HepG2 (cell line): Measurements from ENCODE around the gene AQP12A. TPM values are rescaled to one million over a fixed set of nuclear protein-coding genes. Genes with fewer than 3 reads are reported as not detected.
A peak's percentile ranks its signal among the peaks of the same experiment; 100 is the strongest.

ENCODE experiments used
- ATAC-seq: fragments of 200-7000 bp; cut with Tn5 transposase; 3 replicates; pipeline ENCODE4 v1.9.1; 2020; ENCODE audit warnings: mild to moderate bottlenecking, moderate library complexity
- BruUV-seq: library from RNA; stranded (reverse); fragments of 400-500 nt; replicated peaks from 2 replicates; lab custom pipeline; 2021; lab: Mats Ljungman, UMichigan
- CTCF ChIA-PET: fragments of 300-600 bp; formaldehyde crosslinking; extraction: SDS; loops from one replicate; lab custom pipeline; 2021; ENCODE audit warnings: low total read pairs, inconsistent platforms, low intra/inter-chr PET ratio; lab: Yijun Ruan, JAX
- POLR2A ChIA-PET: fragments of 350-600 bp; sonication (Branson Sonifier 250); formaldehyde crosslinking; loops from one replicate; lab custom pipeline; 2020; ENCODE audit warnings: antibody characterized with exemption, inconsistent platforms; lab: Yijun Ruan, JAX
- DNase-seq: peaks from one replicate; pipeline ENCODE4 v3.0.0-alpha.2; 2015; ENCODE audit warnings: low spot score
- FAIRE-seq: peaks from 3 replicates; lab custom pipeline; 2011; peaks lifted over from hg19 to GRCh38; lab: Jason Lieb, UNC
- H2AFZ ChIP-seq: one replicate; pipeline ENCODE4 v1.6.1; 2011; ENCODE audit warnings: low read length, inconsistent platforms
- H3K27ac ChIP-seq: fragments of 300-600 bp; 3 replicates; pipeline ENCODE4 v1.8.0; 2011; ENCODE audit warnings: mixed run types, mild to moderate bottlenecking, mixed read lengths, low read length, inconsistent platforms; ENCODE audit not compliant: insufficient read depth; ENCODE audit errors: extremely low read length
- H3K27me3 ChIP-seq, 2 experiments: fragments of 200-600 bp in 1 of 2; 2 replicates in 1 of 2; 3 replicates in 1 of 2; pipeline versions ENCODE4 v1.6.0 to v1.8.0; 2011; ENCODE audit warnings: low read length in 2 of 2, mild to moderate bottlenecking in 2 of 2, moderate library complexity in 2 of 2, inconsistent platforms in 1 of 2; ENCODE audit not compliant: insufficient read depth in 2 of 2, control insufficient read depth in 1 of 2
- H3K36me3 ChIP-seq, 2 experiments: fragments of 200-600 bp in 1 of 2; replicated peaks in 1 of 2; 2 replicates in 1 of 2; 3 replicates in 1 of 2; pipeline versions ENCODE4 v1.5.1 to v1.8.0; 2011; ENCODE audit warnings: low read length in 2 of 2, inconsistent platforms in 1 of 2; ENCODE audit not compliant: insufficient read depth in 2 of 2, control insufficient read depth in 1 of 2
- H3K4me1 ChIP-seq: 2 replicates; pipeline ENCODE4 v1.5.1; 2012; ENCODE audit warnings: low read length, inconsistent platforms; ENCODE audit not compliant: insufficient read depth
- H3K4me2 ChIP-seq: 2 replicates; pipeline ENCODE4 v1.6.0; 2011; ENCODE audit warnings: low read depth, low read length, inconsistent platforms
- H3K4me3 ChIP-seq, 3 experiments: fragments of 200-600 bp in 1 of 3; sonication (generic), shearing (Covaris generic) in 1 of 3; replicated peaks in 1 of 3; 2 replicates each; pipeline ENCODE4 v1.5.1; 2011 to 2016; ENCODE audit warnings: low read length in 3 of 3, inconsistent platforms in 2 of 3, low read depth in 2 of 3, mild to moderate bottlenecking in 2 of 3, control low read depth in 1 of 3, mixed read lengths in 1 of 3; ENCODE audit not compliant: insufficient read depth in 1 of 3
- H3K79me2 ChIP-seq: one replicate; pipeline ENCODE4 v1.6.1; 2011; ENCODE audit warnings: low read length, inconsistent platforms; ENCODE audit not compliant: insufficient read depth
- H3K9ac ChIP-seq: 2 replicates; pipeline ENCODE4 v1.6.0; 2011; ENCODE audit warnings: mild to moderate bottlenecking, low read depth, low read length, inconsistent platforms; ENCODE audit not compliant: insufficient read depth
- H3K9me3 ChIP-seq: 2 replicates; pipeline ENCODE4 v1.5.1; 2012; ENCODE audit warnings: mild to moderate bottlenecking, low read length
- H4K20me1 ChIP-seq: 2 replicates; pipeline ENCODE4 v1.6.0; 2011; ENCODE audit warnings: inconsistent platforms, mild to moderate bottlenecking, low read length, moderate library complexity; ENCODE audit not compliant: insufficient read depth
- EZH2 ChIP-seq: conservative IDR thresholded peaks from 2 replicates; pipeline ENCODE4 v1.6.1; 2012; ENCODE audit warnings: mild to moderate bottlenecking, low read depth, low read length, moderate library complexity
- HNRNPLL ChIP-seq: fragments of 200-400 bp; formaldehyde crosslinking; IDR thresholded peaks from 2 replicates; pipeline ENCODE4 v1.6.1; 2017; ENCODE audit warnings: mild to moderate bottlenecking, low read depth, low read length; ENCODE audit not compliant: poor library complexity, severe bottlenecking
- ZBTB4 ChIP-seq: sonication (generic); formaldehyde crosslinking; IDR thresholded peaks from 2 replicates; pipeline ENCODE4 v1.4.0; 2020; ENCODE audit warnings: missing genetic modification reagents, mild to moderate bottlenecking, borderline replicate concordance
- ZFP82 ChIP-seq: sonication (generic); formaldehyde crosslinking; IDR thresholded peaks from 2 replicates; pipeline ENCODE4 v1.5.1; 2020; ENCODE audit warnings: mild to moderate bottlenecking, missing genetic modification reagents, borderline replicate concordance
- whole genome bisulfite sequencing: methylation state at CpG from one replicate; pipeline ENCODE4 v1.1.6; 2017; ENCODE audit warnings: low lambda C conversion rate; 5-methylcytosine and 5-hydroxymethylcytosine counted together
- in situ Hi-C: cut with HindIII; loops from 2 replicates; pipeline ENCODE4 v1.10.0; 2017; ENCODE audit warnings: low pct_unique_long_range_greater_than_20kb; ENCODE audit not compliant: extremely low pct_ligation_motif_present
- intact Hi-C: fragments of 100-400 bp; cut with micrococcal nuclease; formaldehyde crosslinking; loops from one replicate; pipeline ENCODE4 v1.10.0; 2022; ENCODE audit not compliant: unreplicated experiment
- polyA plus RNA-seq, 8 experiments: library from polyadenylated mRNA; depleted of rRNA in 3 of 8; stranded (reverse) in 7 of 8; unstranded in 1 of 8; fragments of >200 nt; fragmentation: Illumina TruSeq in 4 of 8; extraction: Trizol in 4 of 8; gene quantifications; 2 replicates each; pipeline versions ENCODE4 v1.2.1 to v1.2.3, GENCODE V29; 2011 to 2016; ENCODE audit warnings: low read depth in 4 of 8, missing spikeins in 1 of 8, mixed read lengths in 1 of 8; ENCODE audit not compliant: insufficient read depth in 1 of 8
- total RNA-seq, 5 experiments: library from RNA; depleted of rRNA; stranded (reverse); fragments of >200 nt; fragmentation: Illumina TruSeq; extraction: Trizol; gene quantifications; 2 replicates each; pipeline ENCODE4 v1.2.3, GENCODE V29; 2016; ENCODE audit warnings: low read depth in 1 of 5

Gene AQP12A
- total and polyA plus RNA-seq, 2 of the 13 experiments (the other 11 are each of a cell fraction or from before 2014, with no cell fraction given), result not detected

GRCh38 chr2:240702640-240703011, 11.0 kb downstream of the AQP12A start:
- H3K9me3 ChIP-seq, result no peaks in the 10 kb centered on the region
- H3K27me3 ChIP-seq, result peaks cover 30 to 69% of the 10 kb centered on the region in 2 experiments
- no peak for TF ChIP-seq ZFP82 (CRISPR knock-in tag)
- TF ChIP-seq EZH2, result 0 out of 2 replicates have a peak, but pooled peaks have one; percentile 43
- no peak overlapping the region for H3K27ac ChIP-seq
- H3K4me3 ChIP-seq, result no peak overlapping the region
- H3K79me2 ChIP-seq, result no peaks in the 10 kb centered on the region
- H3K9ac ChIP-seq, result no peak overlapping the region
- under 1% methylated on average over 9 of the region's 9 CpGs for whole genome bisulfite sequencing
- FAIRE-seq (no peak), DNase-seq (no peak), ATAC-seq (no peak)
- ChIA-PET CTCF (no interaction called here), POLR2A (no interaction called here)
- no peaks in the 10 kb centered on the region for H3K4me1 ChIP-seq
- no peak overlapping the region for H3K4me2 ChIP-seq
- H4K20me1 ChIP-seq, result no peaks in the 10 kb centered on the region
- in situ Hi-C loops, result loop anchor here (10.0 kb wide), 1 partner anchor 178 kb away; no protein-coding TSS in a partner anchor
- H2AFZ ChIP-seq, result no peak overlapping the region
- H3K36me3 ChIP-seq, result no peaks in the 10 kb centered on the region
- intact Hi-C loops, result no loop called here
- BruUV-seq, result no TSS peak

GRCh38 chr2:240703417-240704341, 12.0 kb downstream of the AQP12A start:
- H3K36me3 ChIP-seq, result no peaks in the 10 kb centered on the region
- no peak for FAIRE-seq
- in situ Hi-C loops (loop anchor here (10.0 kb wide), 1 partner anchor 179 kb away; no protein-coding TSS in a partner anchor), intact Hi-C loops (no loop called here)
- TF ChIP-seq ZBTB4 (CRISPR knock-in tag) (no peak), HNRNPLL (peak; percentile 17)
- H2AFZ ChIP-seq, result no peak overlapping the region
- ChIA-PET POLR2A (no interaction called here), CTCF (no interaction called here)
- no peak overlapping the region for H3K9ac ChIP-seq
- no peaks in the 10 kb centered on the region for H3K9me3 ChIP-seq
- no peaks in the 10 kb centered on the region for H3K79me2 ChIP-seq
- ATAC-seq, result no peak; the same call in 2 of the 3 replicates
- BruUV-seq, result no TSS peak
- H4K20me1 ChIP-seq, result no peaks in the 10 kb centered on the region
- H3K27me3 ChIP-seq, result peaks cover 31 to 79% of the 10 kb centered on the region in 2 experiments
- no peak overlapping the region for H3K4me3 ChIP-seq
- DNase-seq, result no peak
- H3K4me2 ChIP-seq, result no peak overlapping the region
- H3K27ac ChIP-seq, result no peak overlapping the region
- 1% methylated on average over 17 of the region's 18 CpGs for WGBS
- H3K4me1 ChIP-seq, result no peaks in the 10 kb centered on the region
